Panc1 (cell line): ENCODE data around the gene AOAH.

ENCODE experiments used
- CTCF ChIP-seq: fragments of 450-650 bp; IDR thresholded peaks from 2 replicates; pipeline ENCODE4 v1.5.1; 2017; ENCODE audit warnings: mild to moderate bottlenecking
- POLR2AphosphoS5 ChIP-seq: IDR thresholded peaks from 2 replicates; pipeline ENCODE4 v1.6.1; 2012; ENCODE audit warnings: mild to moderate bottlenecking, low read depth, low read length, moderate library complexity
- SIN3A ChIP-seq: IDR thresholded peaks from 2 replicates; pipeline ENCODE4 v1.6.1; 2012; ENCODE audit warnings: low read depth, mild to moderate bottlenecking, low read length, moderate library complexity, borderline replicate concordance; ENCODE audit not compliant: insufficient read depth
- TF ChIP-seq, protein P1 (sequence below), 2 experiments: IDR thresholded peaks; 2 replicates each; pipeline ENCODE4 v1.6.1; 2011 to 2012; ENCODE audit warnings: low read depth in 2 of 2, control low read depth in 1 of 2, low read length in 1 of 2, mild to moderate bottlenecking in 1 of 2, moderate library complexity in 1 of 2; ENCODE audit not compliant: insufficient read depth in 1 of 2

DNA sequence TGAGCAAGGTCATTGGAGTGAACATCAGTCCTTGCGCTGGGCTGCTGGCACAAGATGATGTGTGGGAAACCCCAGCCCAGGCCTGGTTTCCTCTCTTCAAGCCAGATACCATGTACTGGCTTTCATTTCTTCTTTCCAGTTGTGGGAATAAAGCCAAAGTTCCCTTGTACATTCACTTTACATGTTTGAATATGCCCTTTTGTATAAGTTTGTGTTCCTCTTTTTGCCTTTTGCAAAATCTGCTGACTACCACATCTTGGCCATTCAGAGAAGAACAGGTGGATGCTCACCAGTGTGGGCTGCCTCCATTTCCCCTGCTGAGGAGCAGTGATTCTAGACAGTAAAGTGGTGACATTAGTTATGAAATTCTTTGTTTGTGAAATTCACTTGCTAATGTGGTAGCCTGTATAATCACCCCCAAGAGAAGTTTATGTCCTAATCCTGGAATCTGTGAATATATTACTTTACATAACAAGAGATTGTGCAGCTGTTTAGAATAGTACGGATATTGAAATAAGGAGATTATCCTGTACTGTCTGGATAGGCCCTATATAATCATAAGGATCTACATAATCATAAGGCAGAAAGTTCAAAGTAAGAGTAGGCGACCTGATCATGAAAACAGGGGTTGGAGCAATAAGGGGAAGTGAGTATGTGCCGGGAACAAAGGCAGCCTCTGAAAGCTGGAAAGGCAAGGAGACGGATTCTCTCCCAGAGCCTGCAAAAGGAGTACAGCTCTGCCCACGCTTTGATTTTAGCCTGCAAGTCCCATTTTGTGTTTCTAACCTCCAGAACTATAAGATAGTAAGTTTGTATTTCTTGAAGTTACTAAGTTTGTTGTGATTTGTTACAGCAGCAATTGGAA is 18.8 kb upstream of the AOAH start:
- TF ChIP-seq CTCF (no peak), POLR2AphosphoS5 (no peak), SIN3A (no peak)
- TF ChIP-seq, protein P1, sequence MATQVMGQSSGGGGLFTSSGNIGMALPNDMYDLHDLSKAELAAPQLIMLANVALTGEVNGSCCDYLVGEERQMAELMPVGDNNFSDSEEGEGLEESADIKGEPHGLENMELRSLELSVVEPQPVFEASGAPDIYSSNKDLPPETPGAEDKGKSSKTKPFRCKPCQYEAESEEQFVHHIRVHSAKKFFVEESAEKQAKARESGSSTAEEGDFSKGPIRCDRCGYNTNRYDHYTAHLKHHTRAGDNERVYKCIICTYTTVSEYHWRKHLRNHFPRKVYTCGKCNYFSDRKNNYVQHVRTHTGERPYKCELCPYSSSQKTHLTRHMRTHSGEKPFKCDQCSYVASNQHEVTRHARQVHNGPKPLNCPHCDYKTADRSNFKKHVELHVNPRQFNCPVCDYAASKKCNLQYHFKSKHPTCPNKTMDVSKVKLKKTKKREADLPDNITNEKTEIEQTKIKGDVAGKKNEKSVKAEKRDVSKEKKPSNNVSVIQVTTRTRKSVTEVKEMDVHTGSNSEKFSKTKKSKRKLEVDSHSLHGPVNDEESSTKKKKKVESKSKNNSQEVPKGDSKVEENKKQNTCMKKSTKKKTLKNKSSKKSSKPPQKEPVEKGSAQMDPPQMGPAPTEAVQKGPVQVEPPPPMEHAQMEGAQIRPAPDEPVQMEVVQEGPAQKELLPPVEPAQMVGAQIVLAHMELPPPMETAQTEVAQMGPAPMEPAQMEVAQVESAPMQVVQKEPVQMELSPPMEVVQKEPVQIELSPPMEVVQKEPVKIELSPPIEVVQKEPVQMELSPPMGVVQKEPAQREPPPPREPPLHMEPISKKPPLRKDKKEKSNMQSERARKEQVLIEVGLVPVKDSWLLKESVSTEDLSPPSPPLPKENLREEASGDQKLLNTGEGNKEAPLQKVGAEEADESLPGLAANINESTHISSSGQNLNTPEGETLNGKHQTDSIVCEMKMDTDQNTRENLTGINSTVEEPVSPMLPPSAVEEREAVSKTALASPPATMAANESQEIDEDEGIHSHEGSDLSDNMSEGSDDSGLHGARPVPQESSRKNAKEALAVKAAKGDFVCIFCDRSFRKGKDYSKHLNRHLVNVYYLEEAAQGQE (IDR thresholded peaks at IDR 0.05; ENCODE audit: insufficient read depth in 1 of 2, low read depth in 2 of 2, low read length in 1 of 2) = no peak
